GM21717 (cell line): ENCODE results near the gene LRP1B.

Experiments
- ATAC-seq: cut with Tn5 transposase; IDR thresholded peaks from one replicate; pipeline ENCODE4 v1.9.1; 2021; ENCODE audit warnings: mild to moderate bottlenecking, moderate library complexity; ENCODE audit not compliant: unreplicated experiment

Gene LRP1B

GRCh38 chr2:141703501-141703900 lies 427.3 kb downstream of the LRP1B start:
- no peak for ATAC-seq

- ATAC-seq: no peak
Observed at GRCh38 chr2:141701618-141702017, 429.2 kb downstream of the LRP1B start.

- ATAC-seq: no peak
Observed at GRCh38 chr2:141699573-141699972, 431.2 kb downstream of the LRP1B start.

GRCh38 chr2:141698500-141698899 lies 432.3 kb downstream of the LRP1B start:
- ATAC-seq: no peak

GRCh38 chr2:141697035-141697434 lies 433.8 kb downstream of the LRP1B start:
- no peak for ATAC-seq

- no peak for ATAC-seq
Observed at GRCh38 chr2:141694180-141694579, 436.6 kb downstream of the LRP1B start.

- no peak for ATAC-seq
Observed at GRCh38 chr2:141692829-141693228, 438.0 kb downstream of the LRP1B start.

GRCh38 chr2:141676139-141676538 lies 454.7 kb downstream of the LRP1B start:
- no peak for ATAC-seq

GRCh38 chr2:141666191-141666590 lies 464.6 kb downstream of the LRP1B start:
- no peak for ATAC-seq

GRCh38 chr2:141660232-141660631 lies 470.6 kb downstream of the LRP1B start:
- ATAC-seq: no peak

- ATAC-seq: no peak
Observed at GRCh38 chr2:141654311-141654710, 476.5 kb downstream of the LRP1B start.

- ATAC-seq: no peak
Observed at GRCh38 chr2:141653184-141653583, 477.6 kb downstream of the LRP1B start.

- ATAC-seq: no peak
Observed at GRCh38 chr2:141652308-141652707, 478.5 kb downstream of the LRP1B start.

GRCh38 chr2:141647353-141647752 lies 483.5 kb downstream of the LRP1B start:
- ATAC-seq: no peak

- ATAC-seq: no peak
Observed at GRCh38 chr2:141641462-141641861, 489.4 kb downstream of the LRP1B start.

GRCh38 chr2:141639809-141640208 lies 491.0 kb downstream of the LRP1B start:
- ATAC-seq: no peak

GRCh38 chr2:141633132-141633531 lies 497.7 kb downstream of the LRP1B start:
- no peak for ATAC-seq

GRCh38 chr2:141630407-141630930 lies 500.3 kb downstream of the LRP1B start:
- no peak for ATAC-seq

GRCh38 chr2:141620372-141620771 lies 510.4 kb downstream of the LRP1B start:
- no peak for ATAC-seq

GRCh38 chr2:141618457-141618856 lies 512.4 kb downstream of the LRP1B start:
- ATAC-seq: no peak

GRCh38 chr2:141611981-141612380 lies 518.8 kb downstream of the LRP1B start:
- no peak for ATAC-seq

GRCh38 chr2:141611176-141611571 lies 519.6 kb downstream of the LRP1B start:
- no peak for ATAC-seq

- ATAC-seq: no peak
Observed at GRCh38 chr2:141610564-141611175, 520.1 kb downstream of the LRP1B start.
